Erythroblast (primary cell): Measurements from ENCODE around the gene CLDN10.
"Not testable (repeated sequence)": the region's sequence is repeated elsewhere in the genome, so short reads cannot be mapped to it uniquely, and the experiment has no call there.

Experiments
- GATA1 ChIP-seq: IDR thresholded peaks from 2 replicates; pipeline ENCODE4 v1.6.1; 2011; ENCODE audit warnings: low read depth, mild to moderate bottlenecking, control low read depth, low read length, moderate library complexity
- POLR2A ChIP-seq: IDR thresholded peaks from 2 replicates; pipeline ENCODE4 v1.6.1; 2011; ENCODE audit warnings: mild to moderate bottlenecking, low read length

GRCh38 chr13:95565758-95566157 lies 13.2 kb downstream of the CLDN10 start:
- TF ChIP-seq POLR2A, GATA1: not testable (repeated sequence)
